ENCODE data around the gene CDKN1C.
"Not testable (repeated sequence)": the region's sequence is repeated elsewhere in the genome, so short reads cannot be mapped to it uniquely, and the experiment has no call there.

CDKN1C gene

GRCh38 chr11:2909133-2909902, 23.7 kb upstream of the CDKN1C start:
- no peak for DNase-seq (ENCODE audit: low read depth)
- no peak overlapping the region for H3K4me3 ChIP-seq (ENCODE audit: low read depth, low read length)
- TF ChIP-seq MYC (IDR thresholded peaks at IDR 0.05; ENCODE audit: low read depth, low read length) (no peak), POLR2A (IDR thresholded peaks at IDR 0.05; ENCODE audit: extremely low read depth, insufficient read length) (no peak)

- TF ChIP-seq MAX (IDR thresholded peaks at IDR 0.05; ENCODE audit: low read depth, low read length) (no peak), MYC (IDR thresholded peaks at IDR 0.05; ENCODE audit: low read depth, low read length) (no peak), POLR2A (IDR thresholded peaks at IDR 0.05; ENCODE audit: extremely low read depth, insufficient read length) (no peak), CTCF (IDR thresholded peaks at IDR 0.05; ENCODE audit: low read depth, low read length) (no peak)
Measured at GRCh38 chr11:2908130-2908529, 22.6 kb upstream of the CDKN1C start.

GRCh38 chr11:2905299-2905698, 19.7 kb upstream of the CDKN1C start:
- DNase-seq (ENCODE audit: low read depth); H3K4me3 ChIP-seq (ENCODE audit: low read depth, low read length): not testable (repeated sequence)

More at GRCh38 chr11:2908130-2908529, 22.6 kb upstream of the CDKN1C start:
- H3K4me3 ChIP-seq (ENCODE audit: low read depth, low read length), result no peak overlapping the region
- DNase-seq (ENCODE audit: low read depth), result no peak

- no peak for TF ChIP-seq CTCF (IDR thresholded peaks at IDR 0.05; ENCODE audit: low read depth, low read length)
- TF ChIP-seq POLR2A (IDR thresholded peaks at IDR 0.05; ENCODE audit: extremely low read depth, insufficient read length), result no peak
- TF ChIP-seq MYC (IDR thresholded peaks at IDR 0.05; ENCODE audit: low read depth, low read length), result no peak
- TF ChIP-seq MAX (IDR thresholded peaks at IDR 0.05; ENCODE audit: low read depth, low read length), result no peak
- no peak for DNase-seq (ENCODE audit: low read depth)
- H3K4me3 ChIP-seq (ENCODE audit: low read depth, low read length), result no peak overlapping the region
Measured at GRCh38 chr11:2904153-2905052, 18.8 kb upstream of the CDKN1C start.

- no peak overlapping the region for H3K4me3 ChIP-seq (ENCODE audit: low read depth, low read length)
- no peak for DNase-seq (ENCODE audit: low read depth)
- TF ChIP-seq CTCF (IDR thresholded peaks at IDR 0.05; ENCODE audit: low read depth, low read length), result no peak
Measured at GRCh38 chr11:2903672-2904011, 18.1 kb upstream of the CDKN1C start.

GRCh38 chr11:2902784-2903671, 17.5 kb upstream of the CDKN1C start:
- peak overlapping the region; percentile 44 for H3K4me3 ChIP-seq (ENCODE audit: low read depth, low read length)
- DNase-seq (ENCODE audit: low read depth), result no peak
- TF ChIP-seq POLR2A (IDR thresholded peaks at IDR 0.05; ENCODE audit: extremely low read depth, insufficient read length) (no peak), MAX (IDR thresholded peaks at IDR 0.05; ENCODE audit: low read depth, low read length) (no peak), MYC (IDR thresholded peaks at IDR 0.05; ENCODE audit: low read depth, low read length) (no peak), CTCF (IDR thresholded peaks at IDR 0.05; ENCODE audit: low read depth, low read length) (no peak)
